Caco-2 (cell line): ENCODE data around the gene TMEM19. TPM values are rescaled to one million over a fixed set of nuclear protein-coding genes. Genes with fewer than 3 reads are reported as not detected.
"Not testable (repeated sequence)": the region's sequence is repeated elsewhere in the genome, so short reads cannot be mapped to it uniquely, and the experiment has no call there.

Source experiments
- BruUV-seq: library from RNA; stranded (reverse); fragments of 400-500 nt; replicated peaks from 2 replicates; lab custom pipeline; 2021; lab: Mats Ljungman, UMichigan
- CTCF ChIA-PET: fragments of 300-600 bp; sonication (Branson Sonifier 250); formaldehyde crosslinking; loops from one replicate; lab custom pipeline; 2022; ENCODE audit warnings: antibody characterized with exemption; lab: Charles Lee
- POLR2A ChIA-PET: fragments of 300-600 bp; sonication (Branson Sonifier 250); formaldehyde crosslinking; loops from one replicate; lab custom pipeline; 2022; ENCODE audit warnings: antibody characterized with exemption; lab: Charles Lee
- DNase-seq, 2 experiments: peaks; one replicate each; pipeline versions ENCODE4 v3.0.0 to v3.0.0-alpha.2; 2020 to 2022
- H3K27me3 ChIP-seq: replicated peaks from 2 replicates; pipeline ENCODE4 v1.6.0; 2011; ENCODE audit warnings: low read length; ENCODE audit not compliant: control insufficient read depth, insufficient read depth
- H3K36me3 ChIP-seq: 2 replicates; pipeline ENCODE4 v1.5.1; 2011; ENCODE audit warnings: low read length; ENCODE audit not compliant: control insufficient read depth, insufficient read depth
- H3K4me1 ChIP-seq: fragments of 250-450 bp; sonication (Bioruptor Pico); 2 replicates; pipeline ENCODE4 v1.5.1; 2020; ENCODE audit warnings: mild to moderate bottlenecking
- H3K4me3 ChIP-seq: 2 replicates; pipeline ENCODE4 v1.5.1; 2011; ENCODE audit warnings: low read depth, mild to moderate bottlenecking, control low read depth, low read length
- H3K9me3 ChIP-seq: fragments of 250-450 bp; sonication (Bioruptor Pico); 2 replicates; pipeline ENCODE4 v1.5.1; 2020; ENCODE audit warnings: mild to moderate bottlenecking, moderate library complexity
- H3K27ac Mint-ChIP-seq: one replicate; pipeline ENCODE4 v1.8.0; 2022; ENCODE audit warnings: mixed read lengths; ENCODE audit not compliant: unreplicated experiment
- H3K27me3 Mint-ChIP-seq: one replicate; pipeline ENCODE4 v1.8.0; 2022; ENCODE audit warnings: mixed read lengths; ENCODE audit not compliant: insufficient read depth, unreplicated experiment
- H3K36me3 Mint-ChIP-seq: one replicate; pipeline ENCODE4 v1.8.0; 2022; ENCODE audit warnings: mild to moderate bottlenecking, mixed read lengths; ENCODE audit not compliant: insufficient read depth, unreplicated experiment
- H3K4me1 Mint-ChIP-seq: one replicate; pipeline ENCODE4 v1.8.0; 2022; ENCODE audit warnings: low read depth, mixed read lengths; ENCODE audit not compliant: unreplicated experiment
- H3K4me3 Mint-ChIP-seq: one replicate; pipeline ENCODE4 v1.8.0; 2022; ENCODE audit warnings: mild to moderate bottlenecking, moderate library complexity, mixed read lengths; ENCODE audit not compliant: unreplicated experiment
- H3K9me3 Mint-ChIP-seq: one replicate; pipeline ENCODE4 v1.8.0; 2022; ENCODE audit warnings: mixed read lengths; ENCODE audit not compliant: unreplicated experiment
- intact Hi-C: fragments of 100-400 bp; cut with micrococcal nuclease; formaldehyde crosslinking; loops from one replicate; pipeline ENCODE4 v1.10.0; 2022; ENCODE audit not compliant: unreplicated experiment
- total RNA-seq: library from RNA; stranded (reverse); gene quantifications from 2 replicates; pipeline ENCODE4 v1.2.3, GENCODE V29; 2022
- TF ChIP-seq, protein P1 (sequence below), 2 experiments: fragments of 200-600 bp in 1 of 2; IDR thresholded peaks; 1 replicate in 1 of 2; 2 replicates in 1 of 2; pipeline versions ENCODE4 v1.5.1 to v1.8.0; 2011 to 2022; ENCODE audit warnings: antibody characterized with exemption in 1 of 2, control low read depth in 1 of 2, inconsistent platforms in 1 of 2, low read depth in 1 of 2, low read length in 1 of 2, mild to moderate bottlenecking in 1 of 2, moderate library complexity in 1 of 2; ENCODE audit not compliant: insufficient read depth in 1 of 2, severe bottlenecking in 1 of 2, unreplicated experiment in 1 of 2

Gene TMEM19
- total RNA-seq, 1 experiment from 2014 or later = 24.2 TPM

GRCh38 chr12:71691504-71692129 is 5.7 kb downstream of the TMEM19 start:
- CTCF ChIA-PET = no interaction called here
- no peaks in the 10 kb centered on the region for H3K9me3 Mint-ChIP-seq

DNA sequence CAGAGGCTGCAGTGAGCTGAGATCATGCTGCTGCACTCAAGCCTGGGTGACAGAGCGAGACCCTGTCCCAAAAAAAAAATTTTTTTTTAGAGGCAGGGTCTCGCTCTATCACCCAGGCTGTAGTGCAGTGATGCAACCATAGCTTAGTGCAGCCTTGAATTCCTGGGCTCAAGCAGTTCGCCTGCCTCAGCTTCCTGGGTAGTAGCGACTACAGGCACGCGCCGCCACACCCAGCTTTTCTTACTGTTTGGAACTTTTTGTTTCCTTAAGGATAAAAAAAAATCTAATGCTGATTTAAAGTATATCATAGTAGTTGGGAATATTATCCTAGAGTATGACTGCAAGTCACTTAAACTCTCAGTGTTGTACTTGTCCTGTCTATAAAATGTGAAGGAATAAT is 7.2 kb downstream of the TMEM19 start:
- Mint-ChIP-seq H3K27me3 (no peaks in the 10 kb centered on the region), H3K36me3 (no peaks in the 10 kb centered on the region), H3K9me3 (no peaks in the 10 kb centered on the region), H3K27ac (no peak overlapping the region), H3K4me3 (no peak overlapping the region), H3K4me1 (no peaks in the 10 kb centered on the region)
- no peak for DNase-seq
- intact Hi-C loops = no loop called here
- TF ChIP-seq, protein P1, sequence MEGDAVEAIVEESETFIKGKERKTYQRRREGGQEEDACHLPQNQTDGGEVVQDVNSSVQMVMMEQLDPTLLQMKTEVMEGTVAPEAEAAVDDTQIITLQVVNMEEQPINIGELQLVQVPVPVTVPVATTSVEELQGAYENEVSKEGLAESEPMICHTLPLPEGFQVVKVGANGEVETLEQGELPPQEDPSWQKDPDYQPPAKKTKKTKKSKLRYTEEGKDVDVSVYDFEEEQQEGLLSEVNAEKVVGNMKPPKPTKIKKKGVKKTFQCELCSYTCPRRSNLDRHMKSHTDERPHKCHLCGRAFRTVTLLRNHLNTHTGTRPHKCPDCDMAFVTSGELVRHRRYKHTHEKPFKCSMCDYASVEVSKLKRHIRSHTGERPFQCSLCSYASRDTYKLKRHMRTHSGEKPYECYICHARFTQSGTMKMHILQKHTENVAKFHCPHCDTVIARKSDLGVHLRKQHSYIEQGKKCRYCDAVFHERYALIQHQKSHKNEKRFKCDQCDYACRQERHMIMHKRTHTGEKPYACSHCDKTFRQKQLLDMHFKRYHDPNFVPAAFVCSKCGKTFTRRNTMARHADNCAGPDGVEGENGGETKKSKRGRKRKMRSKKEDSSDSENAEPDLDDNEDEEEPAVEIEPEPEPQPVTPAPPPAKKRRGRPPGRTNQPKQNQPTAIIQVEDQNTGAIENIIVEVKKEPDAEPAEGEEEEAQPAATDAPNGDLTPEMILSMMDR (IDR thresholded peaks at IDR 0.05; ENCODE audit: insufficient read depth in 1 of 2, low read depth in 1 of 2, low read length in 1 of 2, severe bottlenecking in 1 of 2, unreplicated experiment in 1 of 2) = no peak
- ChIA-PET CTCF (no interaction called here), POLR2A (no interaction called here)
- no peaks in the 10 kb centered on the region for H3K4me1 ChIP-seq
- H3K9me3 ChIP-seq = no peaks in the 10 kb centered on the region
- no TSS peak for BruUV-seq
- H3K36me3 ChIP-seq = no peaks in the 10 kb centered on the region; the same call in 1 of the 2 replicates
- H3K27me3 ChIP-seq = no peaks in the 10 kb centered on the region
- H3K4me3 ChIP-seq = no peak overlapping the region

More at GRCh38 chr12:71691504-71692129, 5.7 kb downstream of the TMEM19 start:
- H3K27me3 ChIP-seq = no peaks in the 10 kb centered on the region
- H3K4me3 ChIP-seq = no peak overlapping the region
- Mint-ChIP-seq H3K27me3 (no peaks in the 10 kb centered on the region), H3K27ac (no peak overlapping the region), H3K4me1 (no peaks in the 10 kb centered on the region), H3K36me3 (no peaks in the 10 kb centered on the region), H3K4me3 (no peak overlapping the region)
- DNase-seq = no peak
- POLR2A ChIA-PET = no interaction called here
- no peaks in the 10 kb centered on the region for H3K4me1 ChIP-seq
- intact Hi-C loops = no loop called here
- no TSS peak for BruUV-seq
- H3K36me3 ChIP-seq = no peaks in the 10 kb centered on the region; the same call in 1 of the 2 replicates
- TF ChIP-seq, protein P1 (IDR thresholded peaks at IDR 0.05; ENCODE audit: insufficient read depth in 1 of 2, low read depth in 1 of 2, low read length in 1 of 2, severe bottlenecking in 1 of 2, unreplicated experiment in 1 of 2) = no peak
- no peaks in the 10 kb centered on the region for H3K9me3 ChIP-seq

DNA sequence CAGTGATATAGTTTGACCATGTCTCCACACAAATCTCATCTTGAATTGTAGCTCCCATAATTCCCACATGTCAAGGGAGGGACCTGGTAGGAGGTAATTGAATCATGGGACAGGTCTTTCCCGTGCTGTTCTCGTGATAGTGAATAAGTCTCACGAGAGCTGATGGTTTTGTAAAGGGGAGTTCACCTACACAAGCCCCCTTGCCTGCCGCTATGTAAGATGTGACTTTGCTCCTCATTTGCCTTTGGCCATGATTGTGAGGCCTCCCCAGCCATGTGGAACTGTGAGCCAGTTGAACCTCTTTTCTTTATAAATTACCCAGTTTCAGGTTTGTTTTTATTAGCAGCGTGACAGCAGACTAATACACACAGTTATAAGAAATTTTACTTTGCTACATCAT is 7.8 kb downstream of the TMEM19 start:
- H3K27me3 ChIP-seq, POLR2A ChIA-PET, BruUV-seq, H3K9me3 ChIP-seq, intact Hi-C loops, DNase-seq, H3K36me3 Mint-ChIP-seq, H3K27ac Mint-ChIP-seq, H3K9me3 Mint-ChIP-seq, H3K4me1 Mint-ChIP-seq, H3K4me3 Mint-ChIP-seq, H3K27me3 Mint-ChIP-seq, H3K36me3 ChIP-seq, H3K4me1 ChIP-seq, CTCF ChIA-PET, H3K4me3 ChIP-seq: not testable (repeated sequence)
